T-cell (primary cell): ENCODE data around the gene GUCA2B. TPM values are rescaled to one million over a fixed set of nuclear protein-coding genes. Genes with fewer than 3 reads are reported as not detected.

Experiments used
- ATAC-seq, 4 experiments: fragments of 200-7000 bp in 3 of 4; fragments of 150-1000 bp in 1 of 4; cut with Tn5 transposase; replicated peaks in 1 of 4; 1 replicate in 3 of 4; 2 replicates in 1 of 4; pipeline ENCODE4 v1.10.0; 2021; ENCODE audit warnings: moderate library complexity in 3 of 4, mild to moderate bottlenecking in 2 of 4, moderate number of reproducible peaks in 1 of 4
- CTCF ChIA-PET, 2 donors: fragments of 300-600 bp; sonication (Branson Sonifier 250); formaldehyde crosslinking; loops; one replicate each; lab custom pipeline; 2022; ENCODE audit warnings: antibody characterized with exemption in 2 of 2; lab: Charles Lee
- POLR2A ChIA-PET, 2 donors: fragments of 300-600 bp; sonication (Branson Sonifier 250); formaldehyde crosslinking; loops; one replicate each; lab custom pipeline; 2022; ENCODE audit warnings: antibody characterized with exemption in 2 of 2; lab: Charles Lee
- DNase-seq, 35 experiments: peaks; one replicate each; pipeline versions ENCODE4 v3.0.0 to v3.0.0-alpha.2; 2013 to 2023
- H3K27ac ChIP-seq: one replicate; pipeline ENCODE4 v1.5.1; 2013; ENCODE audit warnings: low read length
- H3K27me3 ChIP-seq, 2 experiments: replicated peaks in 1 of 2; 1 replicate in 1 of 2; 2 replicates in 1 of 2; pipeline versions ENCODE4 v1.6.1 to v1.7.0; 2013; ENCODE audit warnings: low read length in 1 of 2, mixed read lengths in 1 of 2; ENCODE audit not compliant: control insufficient read depth in 2 of 2, insufficient read depth in 2 of 2; ENCODE audit errors: extremely low read depth in 1 of 2
- H3K36me3 ChIP-seq, 2 donors: 1 replicate in 1 of 2; 2 replicates in 1 of 2; pipeline versions ENCODE4 v1.6.1 to v1.7.0; 2013; ENCODE audit warnings: low read length in 1 of 2; ENCODE audit not compliant: control insufficient read depth in 2 of 2, insufficient read depth in 1 of 2; ENCODE audit errors: extremely low read depth in 1 of 2
- H3K4me1 ChIP-seq, 2 experiments: 1 replicate in 1 of 2; 2 replicates in 1 of 2; pipeline versions ENCODE4 v1.6.1 to v1.7.0; 2013; ENCODE audit warnings: low read length in 2 of 2, mixed read lengths in 1 of 2; ENCODE audit not compliant: insufficient read depth in 2 of 2, control insufficient read depth in 1 of 2; ENCODE audit errors: extremely low read depth in 1 of 2
- H3K4me3 ChIP-seq, 2 donors: 1 replicate in 1 of 2; 2 replicates in 1 of 2; pipeline versions ENCODE4 v1.5.1 to v1.7.0; 2013; ENCODE audit warnings: mild to moderate bottlenecking in 2 of 2, low read length in 1 of 2, moderate library complexity in 1 of 2; ENCODE audit not compliant: control insufficient read depth in 1 of 2; ENCODE audit errors: extremely low read depth in 1 of 2
- H3K9me3 ChIP-seq: 2 replicates; pipeline ENCODE4 v1.7.0; 2013
- H3K27ac Mint-ChIP-seq, 2 donors: one replicate each; pipeline ENCODE4 v1.8.0; 2020 to 2021; ENCODE audit warnings: mild to moderate bottlenecking in 2 of 2, mixed read lengths in 2 of 2
- H3K27me3 Mint-ChIP-seq, 2 donors: one replicate each; pipeline ENCODE4 v1.8.0; 2021 to 2022; ENCODE audit warnings: mixed read lengths in 2 of 2
- H3K36me3 Mint-ChIP-seq: one replicate; pipeline ENCODE4 v1.8.0; 2021; ENCODE audit warnings: mixed read lengths
- H3K4me1 Mint-ChIP-seq, 3 donors: one replicate each; pipeline ENCODE4 v1.8.0; 2020 to 2022; ENCODE audit warnings: mixed read lengths in 3 of 3, mild to moderate bottlenecking in 1 of 3
- H3K4me3 Mint-ChIP-seq, 3 donors: one replicate each; pipeline ENCODE4 v1.8.0; 2020 to 2022; ENCODE audit warnings: mild to moderate bottlenecking in 3 of 3, mixed read lengths in 3 of 3, moderate library complexity in 3 of 3
- H3K9me3 Mint-ChIP-seq, 3 donors: one replicate each; pipeline ENCODE4 v1.8.0; 2020 to 2022; ENCODE audit warnings: mixed read lengths in 3 of 3
- WGBS: methylation state at CpG from one replicate; pipeline ENCODE4 v1.1.5; 2013; ENCODE audit warnings: missing lambda C conversion rate; ENCODE audit not compliant: insufficient coverage; 5-methylcytosine and 5-hydroxymethylcytosine counted together
- total RNA-seq, 35 experiments: library from RNA in 6 of 35; stranded (reverse) in 6 of 35; fragments of 120-200 nt in 1 of 35; gene quantifications; one replicate each; pipeline versions ENCODE4 v1.2.1 to v1.2.4 and lab custom pipeline; 2013 to 2026

The GUCA2B gene
- total RNA-seq, 5 donors from 2014 or later (not counting 1 experiment from before 2014, with no cell fraction given) = not detected

DNA sequence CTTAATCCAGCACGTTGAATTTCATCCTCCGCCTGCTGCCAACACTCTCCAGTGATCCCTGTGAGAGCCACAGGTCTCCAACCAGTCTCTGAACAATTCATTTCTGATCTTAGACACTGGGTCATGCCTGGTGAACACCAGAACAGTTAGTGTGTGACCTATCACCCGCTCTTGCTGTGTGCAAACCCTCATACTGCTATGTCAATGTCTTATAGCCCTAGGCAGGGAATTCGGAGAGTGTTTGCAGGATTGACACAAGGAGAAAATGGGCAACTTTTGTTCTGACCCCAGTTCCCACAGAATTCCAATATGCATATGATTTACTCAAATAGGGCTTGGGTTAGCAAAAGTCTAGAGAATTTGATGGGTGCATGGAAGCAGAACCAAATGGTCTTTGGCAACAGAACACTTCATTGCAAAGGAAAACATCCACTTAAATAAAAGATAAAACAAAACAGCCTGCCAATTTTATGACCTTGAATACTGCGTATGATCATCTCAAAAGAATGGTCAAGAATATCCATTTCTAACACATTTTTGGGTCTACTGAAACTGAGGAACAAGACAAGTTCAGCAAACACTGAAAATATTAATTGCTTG, 23.0 kb upstream of the GUCA2B start:
- H3K36me3 ChIP-seq = no peaks in the 10 kb centered on the region
- POLR2A ChIA-PET = no interaction called here
- Mint-ChIP-seq H3K27me3 (peaks cover 8 to 12% of the 10 kb centered on the region in 2 donors), H3K9me3 (no peaks in the 10 kb centered on the region), H3K4me3 (no peak overlapping the region), H3K27ac (no peak overlapping the region), H3K36me3 (no peaks in the 10 kb centered on the region), H3K4me1 (no peaks in the 10 kb centered on the region)
- CTCF ChIA-PET = no interaction called here
- 82% methylated on average over 5 of the region's 5 CpGs for WGBS
- no peaks in the 10 kb centered on the region for H3K4me1 ChIP-seq
- ATAC-seq (no peak), DNase-seq (no peak)
- H3K4me3 ChIP-seq = no peak overlapping the region
- no peaks in the 10 kb centered on the region for H3K9me3 ChIP-seq
- peaks cover 0 to 3% of the 10 kb centered on the region in 2 experiments for H3K27me3 ChIP-seq
- no peak overlapping the region for H3K27ac ChIP-seq

DNA sequence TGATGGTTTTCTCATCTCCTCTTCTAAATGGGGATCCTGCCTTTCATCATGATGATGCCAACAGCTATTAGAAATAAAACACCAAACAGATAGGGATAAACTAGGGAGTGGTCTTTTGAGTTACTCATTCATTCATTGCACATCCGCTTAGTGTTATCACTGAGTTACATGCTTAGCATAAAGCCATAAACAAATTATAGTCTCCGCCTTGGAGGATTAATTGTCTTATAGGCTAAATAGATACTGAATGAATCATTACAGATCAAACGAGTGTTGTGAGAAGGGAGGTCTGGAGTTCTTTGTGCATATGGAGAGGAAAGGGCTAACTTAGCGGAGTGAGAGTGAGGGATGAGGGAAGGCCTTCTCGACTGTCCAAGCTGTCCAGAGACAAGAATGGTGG, 19.8 kb upstream of the GUCA2B start:
- Histone ChIP-seq H3K36me3 (no peaks in the 10 kb centered on the region), H3K27me3 (peaks cover 0 to 8% of the 10 kb centered on the region in 2 experiments), H3K4me3 (no peak overlapping the region), H3K9me3 (no peaks in the 10 kb centered on the region), H3K27ac (no peak overlapping the region), H3K4me1 (no peaks in the 10 kb centered on the region)
- Mint-ChIP-seq H3K27me3 (peaks cover 6 to 11% of the 10 kb centered on the region in 2 donors), H3K4me3 (no peak overlapping the region), H3K27ac (no peak overlapping the region), H3K4me1 (no peaks in the 10 kb centered on the region), H3K36me3 (no peaks in the 10 kb centered on the region), H3K9me3 (no peaks in the 10 kb centered on the region)
- ChIA-PET POLR2A (no interaction called here), CTCF (no interaction called here)
- WGBS = 81% methylated on average over 3 of the region's 5 CpGs
- ATAC-seq (no peak), DNase-seq (no peak)

GRCh38 chr1:42133809-42134526, 19.2 kb upstream of the GUCA2B start:
- ChIA-PET POLR2A (no interaction called here), CTCF (no interaction called here)
- no peaks in the 10 kb centered on the region for H3K36me3 ChIP-seq
- Mint-ChIP-seq H3K27ac (no peak overlapping the region), H3K4me1 (no peaks in the 10 kb centered on the region), H3K4me3 (no peak overlapping the region), H3K27me3 (peaks cover 11 to 13% of the 10 kb centered on the region in 2 donors), H3K9me3 (no peaks in the 10 kb centered on the region), H3K36me3 (no peaks in the 10 kb centered on the region)
- no peaks in the 10 kb centered on the region for H3K4me1 ChIP-seq
- no peak overlapping the region for H3K4me3 ChIP-seq
- H3K27me3 ChIP-seq = peaks cover 0 to 8% of the 10 kb centered on the region in 2 experiments
- no peaks in the 10 kb centered on the region for H3K9me3 ChIP-seq
- H3K27ac ChIP-seq = no peak overlapping the region
- ATAC-seq = no peak
- 86% methylated on average over 8 of the region's 10 CpGs for whole genome bisulfite sequencing
- DNase-seq = no peak

GRCh38 chr1:42135426-42135825, 17.8 kb upstream of the GUCA2B start:
- Mint-ChIP-seq H3K27ac (no peak overlapping the region), H3K27me3 (peaks cover 6 to 10% of the 10 kb centered on the region in 2 donors), H3K4me3 (no peak overlapping the region), H3K4me1 (no peaks in the 10 kb centered on the region), H3K9me3 (no peaks in the 10 kb centered on the region), H3K36me3 (no peaks in the 10 kb centered on the region)
- ChIA-PET POLR2A (no interaction called here), CTCF (no interaction called here)
- H3K4me3 ChIP-seq = no peak overlapping the region
- peaks cover 0 to 8% of the 10 kb centered on the region in 2 experiments for H3K27me3 ChIP-seq
- 70% methylated on average over 2 of the region's 3 CpGs for WGBS
- no peak for ATAC-seq
- DNase-seq = no peak
- H3K4me1 ChIP-seq = no peaks in the 10 kb centered on the region
- H3K36me3 ChIP-seq = no peaks in the 10 kb centered on the region
- H3K27ac ChIP-seq = no peak overlapping the region
- no peaks in the 10 kb centered on the region for H3K9me3 ChIP-seq

DNA sequence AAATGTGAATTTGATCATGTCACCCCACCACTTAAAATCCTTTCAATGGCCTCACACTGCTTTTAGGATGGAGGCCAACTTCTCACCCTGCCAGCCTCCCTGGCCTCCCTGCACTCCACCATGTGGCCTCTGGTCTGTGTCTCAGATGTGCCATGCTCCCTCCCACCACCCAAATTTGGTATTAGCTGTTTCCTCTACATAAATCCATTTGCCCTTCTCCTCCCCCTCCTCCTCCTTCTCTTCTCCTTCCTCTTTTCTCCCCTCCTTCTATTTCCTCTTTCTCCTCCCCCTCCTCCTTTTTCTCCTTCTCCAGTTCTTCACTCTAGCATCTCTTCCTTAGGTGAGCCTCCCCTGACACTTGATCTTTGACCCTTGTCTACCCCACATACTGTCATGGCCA, 16.7 kb upstream of the GUCA2B start:
- H3K4me3 ChIP-seq = no peak overlapping the region
- ATAC-seq (no peak), DNase-seq (no peak)
- Mint-ChIP-seq H3K4me3 (no peak overlapping the region), H3K4me1 (no peaks in the 10 kb centered on the region), H3K27ac (no peak overlapping the region), H3K36me3 (no peaks in the 10 kb centered on the region), H3K9me3 (no peaks in the 10 kb centered on the region), H3K27me3 (peaks cover 6 to 16% of the 10 kb centered on the region in 2 donors)
- ChIA-PET CTCF (no interaction called here), POLR2A (no interaction called here)
- H3K9me3 ChIP-seq = no peaks in the 10 kb centered on the region
- H3K36me3 ChIP-seq = no peaks in the 10 kb centered on the region
- H3K4me1 ChIP-seq = no peaks in the 10 kb centered on the region
- H3K27ac ChIP-seq = no peak overlapping the region
- H3K27me3 ChIP-seq = peaks cover 0 to 8% of the 10 kb centered on the region in 2 experiments

DNA sequence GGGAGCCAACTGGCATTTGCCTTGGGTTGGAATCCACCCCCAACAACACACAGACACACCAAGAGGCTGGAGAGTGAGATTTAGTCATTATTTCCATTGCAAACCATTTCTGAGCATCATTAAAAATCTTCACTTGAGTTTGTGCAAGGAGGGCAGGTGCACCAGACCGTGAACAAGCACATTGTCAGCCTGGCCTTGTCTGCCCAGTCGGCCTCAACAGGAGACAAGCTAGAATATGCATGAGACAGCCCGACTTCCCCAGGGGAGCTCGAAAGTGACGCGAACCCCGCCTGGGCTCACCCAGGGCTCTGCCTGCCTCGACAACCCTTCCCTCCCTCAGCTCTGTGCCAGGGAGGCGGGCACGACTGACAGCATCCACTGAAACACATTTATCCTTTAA, 15.4 kb upstream of the GUCA2B start:
- Mint-ChIP-seq H3K9me3 (no peaks in the 10 kb centered on the region), H3K4me1 (no peaks in the 10 kb centered on the region), H3K27me3 (peaks cover 11 to 20% of the 10 kb centered on the region in 2 donors), H3K27ac (no peak overlapping the region), H3K4me3 (no peak overlapping the region), H3K36me3 (no peaks in the 10 kb centered on the region)
- Histone ChIP-seq H3K27me3 (peaks cover 0 to 15% of the 10 kb centered on the region in 2 experiments), H3K4me3 (no peak overlapping the region), H3K27ac (no peak overlapping the region), H3K9me3 (no peaks in the 10 kb centered on the region), H3K4me1 (no peaks in the 10 kb centered on the region), H3K36me3 (no peaks in the 10 kb centered on the region)
- DNase-seq (no peak), ATAC-seq (no peak)
- ChIA-PET CTCF (no interaction called here), POLR2A (no interaction called here)
- 93% methylated on average over 7 of the region's 10 CpGs for WGBS
